ENCODE measurements around the gene NHS. TPM values are rescaled to one million over a fixed set of nuclear protein-coding genes. Genes with fewer than 3 reads are reported as not detected.

NHS gene
- total RNA-seq, 4 donors from 2014 or later = 0.88 to 9.1 (median 2.5) TPM

- no peak for DNase-seq
- no peak overlapping the region for H3K4me3 ChIP-seq
- H3K27ac ChIP-seq = peak overlapping the region in 1 of 4 donors; percentile 8
Measured at GRCh38 chrX:17425136-17425535, 50.1 kb downstream of the NHS start.

GRCh38 chrX:17425551-17425950 is 50.6 kb downstream of the NHS start:
- no peak for DNase-seq
- no peak overlapping the region for H3K4me3 ChIP-seq
- no peaks in the 10 kb centered on the region for H3K9me3 ChIP-seq
- no peaks in the 10 kb centered on the region for H3K36me3 ChIP-seq
- TF ChIP-seq POLR2A (IDR thresholded peaks at IDR 0.05) (no peak), CTCF (IDR thresholded peaks at IDR 0.05) (no peak)
- H3K4me1 ChIP-seq = no peaks in the 10 kb centered on the region
- H3K27me3 ChIP-seq = no peaks in the 10 kb centered on the region
- no peak overlapping the region for H3K27ac ChIP-seq

More at GRCh38 chrX:17425136-17425535, 50.1 kb downstream of the NHS start:
- Histone ChIP-seq H3K9me3 (no peaks in the 10 kb centered on the region), H3K36me3 (no peaks in the 10 kb centered on the region), H3K4me1 (no peaks in the 10 kb centered on the region), H3K27me3 (no peaks in the 10 kb centered on the region)
- TF ChIP-seq CTCF (IDR thresholded peaks at IDR 0.05) = no peak
- TF ChIP-seq POLR2A (IDR thresholded peaks at IDR 0.05) = no peak

GRCh38 chrX:17431171-17431570 is 56.2 kb downstream of the NHS start:
- H3K27ac ChIP-seq = no peak overlapping the region
- H3K4me3 ChIP-seq = no peak overlapping the region
- H3K36me3 ChIP-seq = no peaks in the 10 kb centered on the region
- H3K27me3 ChIP-seq = no peaks in the 10 kb centered on the region
- no peaks in the 10 kb centered on the region for H3K9me3 ChIP-seq
- no peak for TF ChIP-seq CTCF (IDR thresholded peaks at IDR 0.05)
- TF ChIP-seq POLR2A (IDR thresholded peaks at IDR 0.05) = no peak
- H3K4me1 ChIP-seq = no peaks in the 10 kb centered on the region
- no peak for DNase-seq

GRCh38 chrX:17432158-17432557 is 57.2 kb downstream of the NHS start:
- H3K27ac ChIP-seq = no peak overlapping the region
- no peaks in the 10 kb centered on the region for H3K36me3 ChIP-seq
- no peaks in the 10 kb centered on the region for H3K4me1 ChIP-seq
- H3K27me3 ChIP-seq = no peaks in the 10 kb centered on the region
- H3K4me3 ChIP-seq = no peak overlapping the region
- TF ChIP-seq CTCF (IDR thresholded peaks at IDR 0.05) (no peak), POLR2A (IDR thresholded peaks at IDR 0.05) (no peak)
- no peak for DNase-seq
- no peaks in the 10 kb centered on the region for H3K9me3 ChIP-seq

GRCh38 chrX:17433965-17434364 is 59.0 kb downstream of the NHS start:
- Histone ChIP-seq H3K36me3 (no peaks in the 10 kb centered on the region), H3K4me1 (no peaks in the 10 kb centered on the region), H3K27me3 (no peaks in the 10 kb centered on the region), H3K27ac (no peak overlapping the region), H3K4me3 (no peak overlapping the region), H3K9me3 (no peaks in the 10 kb centered on the region)
- TF ChIP-seq POLR2A (IDR thresholded peaks at IDR 0.05) = no peak
- no peak for TF ChIP-seq CTCF (IDR thresholded peaks at IDR 0.05)
- no peak for DNase-seq

- Histone ChIP-seq H3K4me1 (no peaks in the 10 kb centered on the region), H3K36me3 (no peaks in the 10 kb centered on the region), H3K9me3 (no peaks in the 10 kb centered on the region), H3K27me3 (no peaks in the 10 kb centered on the region), H3K4me3 (no peak overlapping the region), H3K27ac (no peak overlapping the region)
- no peak for DNase-seq
- no peak for TF ChIP-seq POLR2A (IDR thresholded peaks at IDR 0.05)
- TF ChIP-seq CTCF (IDR thresholded peaks at IDR 0.05) = no peak
Measured at GRCh38 chrX:17435476-17435875, 60.5 kb downstream of the NHS start.
